ENCODE results near the gene LSS. TPM values are rescaled to one million over a fixed set of nuclear protein-coding genes. Genes with fewer than 3 reads are reported as not detected.

Gene LSS
- total and polyA plus RNA-seq, 3 experiments from 2014 or later, result 16.1 to 20.4 (median 19.6) TPM

DNA sequence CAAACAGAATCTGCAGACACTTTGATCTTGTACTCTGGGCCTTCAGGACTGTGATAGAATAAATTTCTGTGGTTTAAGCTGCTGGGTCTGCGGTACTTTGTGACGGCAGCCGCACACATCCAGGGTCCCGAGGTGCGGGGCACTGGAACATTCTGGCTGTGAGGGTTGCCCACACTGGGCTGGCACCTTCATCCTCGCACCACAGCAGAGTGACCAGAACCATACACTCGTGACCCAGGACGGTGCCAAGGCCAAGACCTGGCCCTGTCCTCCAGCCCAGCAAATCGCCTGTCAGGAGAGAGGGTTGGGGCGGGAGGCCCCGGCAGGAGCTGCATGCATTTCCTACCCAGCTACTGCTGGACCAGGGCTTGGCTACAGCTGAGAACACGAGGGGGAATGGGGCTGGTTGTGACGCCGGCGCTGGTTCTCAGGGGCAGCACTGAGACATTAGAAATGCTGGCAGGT, 70.6 kb downstream of the LSS start:
- CTCF ChIA-PET, result no interaction called here
- Histone ChIP-seq H3K36me3 (ENCODE audit: insufficient read depth, low read length) (no peaks in the 10 kb centered on the region), H3K4me1 (ENCODE audit: insufficient read depth, low read length) (no peaks in the 10 kb centered on the region), H3K4me3 (ENCODE audit: low read length) (no peak overlapping the region), H3K27ac (ENCODE audit: low read depth, low read length) (no peak overlapping the region), H3K27me3 (ENCODE audit: insufficient read depth, low read length, poor library complexity, severe bottlenecking) (no peaks in the 10 kb centered on the region), H3K9me3 (ENCODE audit: low read length) (no peaks in the 10 kb centered on the region)
- POLR2A ChIA-PET, result no interaction called here
- Mint-ChIP-seq H3K36me3 (no peaks in the 10 kb centered on the region), H3K27me3 (peaks cover 0 to 4% of the 10 kb centered on the region in 2 donors), H3K27ac (no peak overlapping the region), H3K9me3 (no peaks in the 10 kb centered on the region), H3K4me3 (no peak overlapping the region), H3K4me1 (no peaks in the 10 kb centered on the region)
- no peak for DNase-seq

DNA sequence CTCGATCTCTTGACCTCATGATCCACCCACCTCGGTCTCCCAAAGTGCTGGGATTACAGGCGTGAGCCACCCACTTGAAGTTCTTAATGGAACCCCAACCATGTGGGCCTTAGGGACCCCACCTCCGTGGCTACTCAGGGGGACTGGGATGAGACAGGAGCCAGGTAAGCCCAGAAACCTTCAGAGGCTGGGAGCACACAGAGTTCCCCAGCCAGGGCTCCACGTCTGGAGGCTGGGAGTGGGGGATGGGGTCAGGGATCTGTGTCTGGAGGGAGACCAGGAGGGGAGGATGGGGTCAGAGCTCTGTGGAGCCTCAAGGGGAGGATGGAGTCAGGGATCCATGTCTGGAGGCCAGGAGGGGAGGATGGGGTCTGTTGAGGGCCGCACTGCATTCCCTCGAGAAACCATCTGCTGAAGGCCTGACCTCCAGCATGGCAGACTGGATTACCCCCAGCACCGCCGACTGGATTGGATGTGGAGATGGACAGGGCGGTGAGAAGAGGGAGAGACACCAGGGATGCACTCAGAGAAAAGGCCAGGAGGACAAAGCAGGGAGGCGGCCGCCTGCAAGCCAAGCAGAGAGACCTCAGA, 71.1 kb downstream of the LSS start:
- ChIA-PET POLR2A (no interaction called here), CTCF (no interaction called here)
- H3K4me1 ChIP-seq (ENCODE audit: insufficient read depth, low read length), result no peaks in the 10 kb centered on the region
- H3K36me3 ChIP-seq (ENCODE audit: insufficient read depth, low read length), result no peaks in the 10 kb centered on the region
- DNase-seq, result no peak
- H3K9me3 ChIP-seq (ENCODE audit: low read length), result no peaks in the 10 kb centered on the region
- H3K4me3 ChIP-seq (ENCODE audit: low read length), result no peak overlapping the region
- H3K27me3 Mint-ChIP-seq, result no peaks in the 10 kb centered on the region
- H3K27me3 ChIP-seq (ENCODE audit: insufficient read depth, low read length, poor library complexity, severe bottlenecking), result no peaks in the 10 kb centered on the region
- no peak overlapping the region for H3K4me3 Mint-ChIP-seq
- no peak overlapping the region for H3K27ac ChIP-seq (ENCODE audit: low read depth, low read length)
- no peaks in the 10 kb centered on the region for H3K4me1 Mint-ChIP-seq
- H3K9me3 Mint-ChIP-seq, result no peaks in the 10 kb centered on the region
- no peaks in the 10 kb centered on the region for H3K36me3 Mint-ChIP-seq
- H3K27ac Mint-ChIP-seq, result peak overlapping the region in 1 of 8 donors; percentile 73

DNA sequence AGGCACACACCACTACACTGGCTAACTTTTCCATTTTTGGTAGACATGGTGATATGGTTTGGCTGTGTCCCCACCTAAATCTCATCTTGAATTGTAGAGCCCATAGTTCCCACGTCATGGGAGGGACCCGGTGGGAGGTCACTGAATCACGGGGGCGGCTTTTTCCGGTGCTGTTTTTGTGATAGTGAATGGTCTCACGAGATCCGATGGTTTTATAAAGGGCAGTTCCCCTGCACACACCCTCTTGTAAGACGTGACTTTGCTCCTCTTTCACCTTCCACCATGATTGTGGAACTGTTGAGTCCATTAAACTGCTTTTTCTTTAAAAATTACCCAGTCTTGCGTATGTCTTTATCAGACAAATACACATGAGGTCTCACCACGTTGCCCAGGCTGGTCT, 71.9 kb downstream of the LSS start:
- Mint-ChIP-seq H3K4me3 (no peak overlapping the region), H3K36me3 (no peaks in the 10 kb centered on the region), H3K27ac (no peak overlapping the region), H3K4me1 (no peaks in the 10 kb centered on the region), H3K9me3 (no peaks in the 10 kb centered on the region), H3K27me3 (no peaks in the 10 kb centered on the region)
- no peak for DNase-seq
- CTCF ChIA-PET, result no interaction called here
- no peaks in the 10 kb centered on the region for H3K4me1 ChIP-seq (ENCODE audit: insufficient read depth, low read length)
- POLR2A ChIA-PET, result no interaction called here
- H3K9me3 ChIP-seq (ENCODE audit: low read length), result no peaks in the 10 kb centered on the region
- H3K27me3 ChIP-seq (ENCODE audit: insufficient read depth, low read length, poor library complexity, severe bottlenecking), result no peaks in the 10 kb centered on the region
- H3K27ac ChIP-seq (ENCODE audit: low read depth, low read length), result no peak overlapping the region
- H3K4me3 ChIP-seq (ENCODE audit: low read length), result no peak overlapping the region
- H3K36me3 ChIP-seq (ENCODE audit: insufficient read depth, low read length), result no peaks in the 10 kb centered on the region

DNA sequence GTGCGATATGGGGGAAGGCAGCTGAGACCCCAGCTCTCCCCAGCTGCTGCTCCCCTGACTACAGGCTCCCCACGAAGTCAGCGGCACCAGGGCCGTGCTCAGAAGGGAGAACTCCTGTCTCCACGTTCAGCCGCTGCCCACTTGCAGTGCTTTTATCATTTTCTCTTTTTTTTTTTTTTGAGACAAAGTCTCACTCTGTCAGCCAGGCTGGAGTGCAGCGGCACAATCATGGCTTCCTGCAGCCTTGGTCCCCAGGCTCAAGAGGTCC, 72.3 kb downstream of the LSS start:
- H3K27ac Mint-ChIP-seq, result no peak overlapping the region
- DNase-seq, result no peak
- CTCF ChIA-PET, result no interaction called here

DNA sequence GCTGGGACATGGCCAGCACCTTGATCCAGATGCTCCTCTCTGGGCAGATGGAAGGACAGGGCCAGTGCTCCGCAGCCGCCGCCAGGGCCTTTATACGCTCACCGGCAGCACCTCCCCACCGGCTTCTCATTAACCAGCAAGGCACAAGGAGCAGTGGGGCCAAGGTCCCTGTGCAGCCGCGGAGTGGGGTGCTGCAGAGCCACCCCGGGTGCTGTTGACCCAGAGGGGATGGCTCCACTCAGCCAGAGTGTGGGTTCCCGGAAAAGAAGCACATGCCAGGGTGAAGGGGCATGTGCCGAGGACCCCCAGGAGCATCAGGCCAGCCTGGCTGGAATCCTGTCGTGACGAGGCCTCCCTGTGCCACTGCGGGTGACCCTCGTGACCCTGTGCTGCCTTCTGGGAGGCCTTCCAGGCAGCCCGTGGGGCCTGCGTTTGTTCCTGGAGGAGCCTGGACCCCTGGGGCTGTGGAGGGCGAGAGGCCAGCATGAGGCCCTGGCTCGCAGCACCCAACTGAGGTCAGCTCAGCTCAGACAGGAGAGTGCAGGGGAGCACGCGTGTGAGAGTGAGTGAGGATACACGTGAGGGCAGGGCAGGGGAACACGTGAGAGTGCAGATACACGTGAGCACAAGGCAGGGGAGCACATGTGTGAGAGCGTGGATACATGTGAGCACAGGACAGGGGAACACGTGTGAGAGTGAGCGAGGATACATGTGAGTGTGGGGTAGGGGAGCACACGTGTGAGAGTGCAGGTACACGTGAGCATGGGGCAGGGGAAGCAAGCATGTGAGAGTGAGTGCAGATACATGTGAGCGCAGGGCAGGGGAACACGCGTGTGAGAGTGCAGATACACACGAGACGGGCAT, 72.8 kb downstream of the LSS start, which contains the start of gene FTCD:
TSS of gene FTCD (minus strand) at position 66 of the 864 bp plus-strand sequence. CDS start at position 10, 56 bp downstream.
- Histone ChIP-seq H3K9me3 (ENCODE audit: low read length) (no peaks in the 10 kb centered on the region), H3K4me1 (ENCODE audit: insufficient read depth, low read length) (no peaks in the 10 kb centered on the region), H3K36me3 (ENCODE audit: insufficient read depth, low read length) (no peaks in the 10 kb centered on the region), H3K27me3 (ENCODE audit: insufficient read depth, low read length, poor library complexity, severe bottlenecking) (no peaks in the 10 kb centered on the region), H3K4me3 (ENCODE audit: low read length) (no peak within 1 kb of the TSS), H3K27ac (ENCODE audit: low read depth, low read length) (no peak within 1 kb of the TSS)
- no peak within 1 kb of the TSS for H3K27ac Mint-ChIP-seq
- H3K4me1 Mint-ChIP-seq, result no peaks in the 10 kb centered on the region
- H3K9me3 Mint-ChIP-seq, result no peaks in the 10 kb centered on the region
- no peak within 1 kb of the TSS for H3K4me3 Mint-ChIP-seq
- H3K27me3 Mint-ChIP-seq, result no peaks in the 10 kb centered on the region
- ChIA-PET CTCF (no interaction called here), POLR2A (no interaction called here)
- DNase-seq, result peak in 1 of 5 donors; percentile 43
- H3K36me3 Mint-ChIP-seq, result no peaks in the 10 kb centered on the region

More for the DNA sequence above, 72.3 kb downstream of the LSS start:
- Histone ChIP-seq H3K9me3 (ENCODE audit: low read length) (no peaks in the 10 kb centered on the region), H3K36me3 (ENCODE audit: insufficient read depth, low read length) (no peaks in the 10 kb centered on the region), H3K4me3 (ENCODE audit: low read length) (no peak overlapping the region), H3K4me1 (ENCODE audit: insufficient read depth, low read length) (no peaks in the 10 kb centered on the region), H3K27ac (ENCODE audit: low read depth, low read length) (no peak overlapping the region), H3K27me3 (ENCODE audit: insufficient read depth, low read length, poor library complexity, severe bottlenecking) (no peaks in the 10 kb centered on the region)
- no peaks in the 10 kb centered on the region for H3K36me3 Mint-ChIP-seq
- POLR2A ChIA-PET, result no interaction called here
- H3K4me1 Mint-ChIP-seq, result no peaks in the 10 kb centered on the region
- no peak overlapping the region for H3K4me3 Mint-ChIP-seq
- no peaks in the 10 kb centered on the region for H3K27me3 Mint-ChIP-seq
- H3K9me3 Mint-ChIP-seq, result no peaks in the 10 kb centered on the region

DNA sequence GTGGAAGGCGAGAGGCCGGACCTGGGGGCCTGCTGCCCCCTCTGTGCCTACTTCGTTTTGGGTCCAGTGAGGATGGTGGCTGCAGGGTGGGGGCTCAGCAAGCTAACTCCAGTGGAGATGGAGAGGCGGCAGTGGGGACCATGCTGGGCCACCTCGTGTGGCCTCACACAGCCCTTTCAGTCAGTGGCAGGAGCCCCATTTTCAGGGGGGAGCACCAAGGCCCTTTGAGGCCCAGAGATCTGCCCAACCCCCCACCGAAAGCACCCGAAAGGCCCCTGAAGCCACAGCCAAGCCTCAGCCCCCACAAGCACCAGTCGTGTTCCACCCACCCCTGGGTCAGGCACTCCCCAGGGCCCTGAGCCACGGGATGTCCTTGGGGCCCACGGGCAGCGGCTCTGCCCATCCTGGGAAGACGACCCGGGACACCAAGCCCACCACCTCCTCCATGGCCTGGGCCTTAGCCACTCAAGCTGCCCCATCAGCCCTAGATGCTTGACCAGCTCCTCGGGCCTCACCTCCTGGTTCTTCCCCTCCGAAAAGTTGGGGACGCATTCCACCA, 73.5 kb downstream of the LSS start:
- Histone ChIP-seq H3K27me3 (ENCODE audit: insufficient read depth, low read length, poor library complexity, severe bottlenecking) (no peaks in the 10 kb centered on the region), H3K4me3 (ENCODE audit: low read length) (no peak overlapping the region), H3K27ac (ENCODE audit: low read depth, low read length) (no peak overlapping the region), H3K9me3 (ENCODE audit: low read length) (no peaks in the 10 kb centered on the region), H3K4me1 (ENCODE audit: insufficient read depth, low read length) (no peaks in the 10 kb centered on the region), H3K36me3 (ENCODE audit: insufficient read depth, low read length) (no peaks in the 10 kb centered on the region)
- no peaks in the 10 kb centered on the region for H3K36me3 Mint-ChIP-seq
- CTCF ChIA-PET, result no interaction called here
- no peaks in the 10 kb centered on the region for H3K4me1 Mint-ChIP-seq
- H3K9me3 Mint-ChIP-seq, result no peaks in the 10 kb centered on the region
- POLR2A ChIA-PET, result no interaction called here
- H3K4me3 Mint-ChIP-seq, result no peak overlapping the region
- DNase-seq, result no peak
- no peak overlapping the region for H3K27ac Mint-ChIP-seq
- no peaks in the 10 kb centered on the region for H3K27me3 Mint-ChIP-seq

DNA sequence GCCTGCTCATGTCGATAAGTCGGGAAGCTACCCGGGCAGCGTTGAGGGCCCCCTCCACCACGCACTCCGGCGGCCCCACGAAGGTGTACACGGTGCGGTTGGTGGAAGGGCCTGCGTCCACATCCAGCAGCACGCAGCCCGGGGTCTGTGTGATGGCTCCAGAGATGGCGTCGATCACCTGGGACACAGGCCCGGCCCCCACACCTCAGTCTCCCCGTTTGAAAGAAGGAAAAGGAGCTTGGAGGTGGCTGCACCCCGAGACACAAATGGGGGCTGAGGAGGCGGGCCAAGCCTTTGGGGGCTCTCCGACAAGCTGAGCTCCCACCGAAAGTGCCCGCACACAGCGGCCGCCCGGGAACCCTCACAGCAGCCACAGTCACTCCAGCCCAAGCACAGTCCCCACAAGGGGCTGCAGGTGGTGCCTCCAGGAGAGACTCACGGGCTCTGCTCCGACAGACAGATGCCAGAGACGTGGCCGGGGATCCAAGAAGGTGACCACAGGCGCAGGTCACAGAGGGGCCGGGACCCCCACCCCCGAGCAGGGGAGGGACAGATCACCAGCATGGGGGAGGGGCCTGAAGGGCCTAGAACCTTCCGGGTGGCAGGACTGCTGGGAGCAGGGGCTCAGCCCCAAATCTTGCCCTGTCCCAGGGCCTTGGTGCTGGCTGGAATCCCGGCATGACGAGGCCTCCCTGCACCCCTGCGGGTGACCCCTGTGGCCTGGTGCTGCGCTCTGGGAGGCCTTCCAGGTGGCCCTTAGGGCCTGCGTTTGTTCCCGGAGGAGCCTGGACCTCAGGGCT, 74.2 kb downstream of the LSS start:
- H3K4me3 ChIP-seq (ENCODE audit: low read length), result no peak overlapping the region
- no peaks in the 10 kb centered on the region for H3K4me1 Mint-ChIP-seq
- peak in 1 of 5 donors; percentile 41 for DNase-seq
- POLR2A ChIA-PET, result no interaction called here
- CTCF ChIA-PET, result interaction anchor here (2.3 kb wide), 1 partner anchor 11 kb away, joined by 13 read pairs; no protein-coding TSS in a partner anchor
- H3K27ac Mint-ChIP-seq, result no peak overlapping the region
- no peaks in the 10 kb centered on the region for H3K27me3 ChIP-seq (ENCODE audit: insufficient read depth, low read length, poor library complexity, severe bottlenecking)
- no peaks in the 10 kb centered on the region for H3K36me3 Mint-ChIP-seq
- H3K27me3 Mint-ChIP-seq, result no peaks in the 10 kb centered on the region
- no peaks in the 10 kb centered on the region for H3K4me1 ChIP-seq (ENCODE audit: insufficient read depth, low read length)
- H3K9me3 Mint-ChIP-seq, result no peaks in the 10 kb centered on the region
- no peak overlapping the region for H3K4me3 Mint-ChIP-seq
- H3K9me3 ChIP-seq (ENCODE audit: low read length), result no peaks in the 10 kb centered on the region
- no peaks in the 10 kb centered on the region for H3K36me3 ChIP-seq (ENCODE audit: insufficient read depth, low read length)
- H3K27ac ChIP-seq (ENCODE audit: low read depth, low read length), result no peak overlapping the region

All from CD8-positive, alpha-beta memory T cell (primary cell).